ENCODE measurements around the gene COL23A1.

Gene COL23A1

GRCh38 chr5:178630475-178630930, 40.3 kb upstream of the COL23A1 start:
- Histone ChIP-seq H4K91ac (ENCODE audit: low read depth, low read length, poor library complexity) (no peak overlapping the region), H3K18ac (ENCODE audit: low read length) (no peak overlapping the region), H2BK15ac (ENCODE audit: low read length) (no peak overlapping the region), H2BK5ac (ENCODE audit: low read length) (no peak overlapping the region), H3K4me1 (ENCODE audit: control insufficient read depth in 2 of 2, insufficient read depth in 1 of 2, low read depth in 1 of 2, low read length in 2 of 2) (no peaks in the 10 kb centered on the region), H2BK12ac (ENCODE audit: low read length) (no peak overlapping the region), H3K4ac (ENCODE audit: low read length) (no peak overlapping the region), H3K9ac (ENCODE audit: low read depth, low read length, poor library complexity) (no peak overlapping the region), H2AFZ (ENCODE audit: low read length) (peak overlapping the region; percentile 27), H2BK120ac (ENCODE audit: low read depth, low read length) (no peak overlapping the region), H2AK5ac (ENCODE audit: low read depth, low read length) (no peak overlapping the region), H4K8ac (ENCODE audit: low read depth, low read length) (no peak overlapping the region), H3K79me1 (ENCODE audit: low read depth, low read length) (peaks cover 2% of the 10 kb centered on the region), H3K14ac (ENCODE audit: low read length) (no peak overlapping the region), H3K9me3 (replicated peaks in 1 of 2; ENCODE audit: control insufficient read depth in 2 of 2, insufficient read depth in 1 of 2, low read depth in 1 of 2, low read length in 2 of 2) (peaks cover 1 to 7% of the 10 kb centered on the region in 2 donors), H3K4me2 (ENCODE audit: insufficient read depth, low read length, poor library complexity, severe bottlenecking) (no peak overlapping the region), H3K27me3 (ENCODE audit: control insufficient read depth in 3 of 3, insufficient read depth in 3 of 3, low read depth in 1 of 3, low read length in 3 of 3) (no peaks in the 10 kb centered on the region), H3K27ac (replicated peaks; ENCODE audit: low read length) (no peak overlapping the region), H3K36me3 (replicated peaks in 1 of 2; ENCODE audit: control insufficient read depth in 2 of 2, insufficient read depth in 2 of 2, low read length in 2 of 2) (no peaks in the 10 kb centered on the region), H3K4me3 (ENCODE audit: low read length in 2 of 2) (no peak overlapping the region), H3K23ac (ENCODE audit: low read depth, low read length, poor library complexity) (no peak overlapping the region)
- DNase-seq (ENCODE audit: low spot score): no peak
- WGBS, 2 donors (ENCODE audit: extremely low coverage in 2 of 2, insufficient read length in 2 of 2, insufficient replicate concordance in 1 of 2): no CpG with 5 or more reads among the region's 4 CpGs

GRCh38 chr5:178627259-178627598, 37.0 kb upstream of the COL23A1 start:
- H3K27ac ChIP-seq (replicated peaks; ENCODE audit: low read length): no peak overlapping the region
- H2BK5ac ChIP-seq (ENCODE audit: low read length): no peak overlapping the region
- H3K9ac ChIP-seq (ENCODE audit: low read depth, low read length, poor library complexity): no peak overlapping the region
- H3K14ac ChIP-seq (ENCODE audit: low read length): no peak overlapping the region
- no peak overlapping the region for H2BK15ac ChIP-seq (ENCODE audit: low read length)
- H3K79me1 ChIP-seq (ENCODE audit: low read depth, low read length): peaks cover 2% of the 10 kb centered on the region
- no peak overlapping the region for H3K23ac ChIP-seq (ENCODE audit: low read depth, low read length, poor library complexity)
- no peak for DNase-seq (ENCODE audit: low spot score)
- no peak overlapping the region for H4K91ac ChIP-seq (ENCODE audit: low read depth, low read length, poor library complexity)
- peak overlapping the region; percentile 78 for H2AK5ac ChIP-seq (ENCODE audit: low read depth, low read length)
- H3K4ac ChIP-seq (ENCODE audit: low read length): peak overlapping the region; percentile 87
- peaks cover 2 to 7% of the 10 kb centered on the region in 2 donors for H3K4me1 ChIP-seq (ENCODE audit: control insufficient read depth in 2 of 2, insufficient read depth in 1 of 2, low read depth in 1 of 2, low read length in 2 of 2)
- no peak overlapping the region for H2BK12ac ChIP-seq (ENCODE audit: low read length)
- peak overlapping the region; percentile 44 for H3K4me2 ChIP-seq (ENCODE audit: insufficient read depth, low read length, poor library complexity, severe bottlenecking)
- peak overlapping the region; percentile 96 for H2AFZ ChIP-seq (ENCODE audit: low read length)
- H3K4me3 ChIP-seq (ENCODE audit: low read length in 2 of 2): peak overlapping the region; percentile 78 to 97
- no peaks in the 10 kb centered on the region for H3K27me3 ChIP-seq (ENCODE audit: control insufficient read depth in 3 of 3, insufficient read depth in 3 of 3, low read depth in 1 of 3, low read length in 3 of 3)
- H3K9me3 ChIP-seq (replicated peaks in 1 of 2; ENCODE audit: control insufficient read depth in 2 of 2, insufficient read depth in 1 of 2, low read depth in 1 of 2, low read length in 2 of 2): peaks cover 1 to 11% of the 10 kb centered on the region in 2 donors
- H3K36me3 ChIP-seq (replicated peaks in 1 of 2; ENCODE audit: control insufficient read depth in 2 of 2, insufficient read depth in 2 of 2, low read length in 2 of 2): peaks cover 2 to 14% of the 10 kb centered on the region in 2 donors
- no peak overlapping the region for H2BK120ac ChIP-seq (ENCODE audit: low read depth, low read length)
- H3K18ac ChIP-seq (ENCODE audit: low read length): peak overlapping the region; percentile 98
- no CpG with 5 or more reads among the region's 20 CpGs for WGBS, 2 donors (ENCODE audit: extremely low coverage in 2 of 2, insufficient read length in 2 of 2, insufficient replicate concordance in 1 of 2)
- H4K8ac ChIP-seq (ENCODE audit: low read depth, low read length): peak overlapping the region; percentile 30

GRCh38 chr5:178626484-178627258, 36.5 kb upstream of the COL23A1 start, which contains the start of gene CLK4:
Gene CLK4, minus strand, starts transcription at chr5:178627050. Its CDS starts 3,634 bp downstream, at chr5:178623416.
- Histone ChIP-seq H3K4me1 (ENCODE audit: control insufficient read depth in 2 of 2, insufficient read depth in 1 of 2, low read depth in 1 of 2, low read length in 2 of 2) (peaks cover 2 to 7% of the 10 kb centered on the region in 2 donors), H3K14ac (ENCODE audit: low read length) (peak within 1 kb of the TSS; percentile 63), H2BK12ac (ENCODE audit: low read length) (no peak within 1 kb of the TSS), H4K91ac (ENCODE audit: low read depth, low read length, poor library complexity) (no peak within 1 kb of the TSS), H3K9me3 (replicated peaks in 1 of 2; ENCODE audit: control insufficient read depth in 2 of 2, insufficient read depth in 1 of 2, low read depth in 1 of 2, low read length in 2 of 2) (peaks cover 1 to 15% of the 10 kb centered on the region in 2 donors), H2BK5ac (ENCODE audit: low read length) (peak within 1 kb of the TSS; percentile 33), H3K27me3 (ENCODE audit: control insufficient read depth in 3 of 3, insufficient read depth in 3 of 3, low read depth in 1 of 3, low read length in 3 of 3) (no peaks in the 10 kb centered on the region), H3K9ac (ENCODE audit: low read depth, low read length, poor library complexity) (peak within 1 kb of the TSS; percentile 89), H2BK120ac (ENCODE audit: low read depth, low read length) (no peak within 1 kb of the TSS), H3K36me3 (replicated peaks in 1 of 2; ENCODE audit: control insufficient read depth in 2 of 2, insufficient read depth in 2 of 2, low read length in 2 of 2) (peaks cover 3 to 19% of the 10 kb centered on the region in 2 donors), H3K23ac (ENCODE audit: low read depth, low read length, poor library complexity) (peak within 1 kb of the TSS; percentile 98), H3K27ac (replicated peaks; ENCODE audit: low read length) (peak within 1 kb of the TSS; percentile 89), H3K79me1 (ENCODE audit: low read depth, low read length) (peaks cover 2% of the 10 kb centered on the region), H3K4me3 (ENCODE audit: low read length in 2 of 2) (peak within 1 kb of the TSS; percentile 97 to 99), H3K4me2 (ENCODE audit: insufficient read depth, low read length, poor library complexity, severe bottlenecking) (peak within 1 kb of the TSS; percentile 59), H2BK15ac (ENCODE audit: low read length) (peak within 1 kb of the TSS; percentile 82), H2AFZ (ENCODE audit: low read length) (peak within 1 kb of the TSS; percentile 96), H3K18ac (ENCODE audit: low read length) (peak within 1 kb of the TSS; percentile 98), H2AK5ac (ENCODE audit: low read depth, low read length) (peak within 1 kb of the TSS; percentile 78), H4K8ac (ENCODE audit: low read depth, low read length) (peak within 1 kb of the TSS; percentile 30), H3K4ac (ENCODE audit: low read length) (peak within 1 kb of the TSS; percentile 87)
- peak; percentile 91 for DNase-seq (ENCODE audit: low spot score)
- no CpG with 5 or more reads among the region's 79 CpGs for WGBS, 2 donors (ENCODE audit: extremely low coverage in 2 of 2, insufficient read length in 2 of 2, insufficient replicate concordance in 1 of 2)

- no peak overlapping the region for H4K91ac ChIP-seq (ENCODE audit: low read depth, low read length, poor library complexity)
- H3K4me3 ChIP-seq (ENCODE audit: low read length in 2 of 2): peak overlapping the region; percentile 97 to 99
- H3K18ac ChIP-seq (ENCODE audit: low read length): peak overlapping the region; percentile 98
- H2AFZ ChIP-seq (ENCODE audit: low read length): peak overlapping the region; percentile 96
- peak overlapping the region; percentile 33 for H2BK5ac ChIP-seq (ENCODE audit: low read length)
- no peak overlapping the region for H4K8ac ChIP-seq (ENCODE audit: low read depth, low read length)
- peaks cover 3 to 27% of the 10 kb centered on the region in 2 donors for H3K36me3 ChIP-seq (replicated peaks in 1 of 2; ENCODE audit: control insufficient read depth in 2 of 2, insufficient read depth in 2 of 2, low read length in 2 of 2)
- H2AK5ac ChIP-seq (ENCODE audit: low read depth, low read length): no peak overlapping the region
- no peak overlapping the region for H2BK15ac ChIP-seq (ENCODE audit: low read length)
- H2BK12ac ChIP-seq (ENCODE audit: low read length): no peak overlapping the region
- no peaks in the 10 kb centered on the region for H3K27me3 ChIP-seq (ENCODE audit: control insufficient read depth in 3 of 3, insufficient read depth in 3 of 3, low read depth in 1 of 3, low read length in 3 of 3)
- H2BK120ac ChIP-seq (ENCODE audit: low read depth, low read length): no peak overlapping the region
- no peak for DNase-seq (ENCODE audit: low spot score)
- no peak overlapping the region for H3K4ac ChIP-seq (ENCODE audit: low read length)
- no CpG with 5 or more reads among the region's 23 CpGs for WGBS, 2 donors (ENCODE audit: extremely low coverage in 2 of 2, insufficient read length in 2 of 2, insufficient replicate concordance in 1 of 2)
- peak overlapping the region; percentile 80 for H3K9ac ChIP-seq (ENCODE audit: low read depth, low read length, poor library complexity)
- H3K14ac ChIP-seq (ENCODE audit: low read length): no peak overlapping the region
- peaks cover 2% of the 10 kb centered on the region for H3K79me1 ChIP-seq (ENCODE audit: low read depth, low read length)
- H3K23ac ChIP-seq (ENCODE audit: low read depth, low read length, poor library complexity): no peak overlapping the region
- H3K4me2 ChIP-seq (ENCODE audit: insufficient read depth, low read length, poor library complexity, severe bottlenecking): peak overlapping the region; percentile 59
- H3K9me3 ChIP-seq (replicated peaks in 1 of 2; ENCODE audit: control insufficient read depth in 2 of 2, insufficient read depth in 1 of 2, low read depth in 1 of 2, low read length in 2 of 2): peaks cover 1 to 18% of the 10 kb centered on the region in 2 donors
- peaks cover 2 to 7% of the 10 kb centered on the region in 2 donors for H3K4me1 ChIP-seq (ENCODE audit: control insufficient read depth in 2 of 2, insufficient read depth in 1 of 2, low read depth in 1 of 2, low read length in 2 of 2)
- peak overlapping the region; percentile 89 for H3K27ac ChIP-seq (replicated peaks; ENCODE audit: low read length)
These were observed 35.7 kb upstream of the COL23A1 start for GRCh38 chr5:178625679-178626483.

Data from neuronal stem cell (in vitro differentiated cells).